Esophagus muscularis mucosa (tissue), 4 donors: ENCODE data around the gene STRBP. TPM values are rescaled to one million over a fixed set of nuclear protein-coding genes. Genes with fewer than 3 reads are reported as not detected.
"Not testable (repeated sequence)": the region's sequence is repeated elsewhere in the genome, so short reads cannot be mapped to it uniquely, and the experiment has no call there.

Experiments
- DNase-seq: peaks from one replicate; pipeline ENCODE4 v3.0.0-alpha.2; 2017; ENCODE audit errors: extremely low spot score
- H3K27ac ChIP-seq, 4 donors: fragments of 200-600 bp; sonication (generic); replicated peaks in 1 of 4; 1 replicate in 3 of 4; 2 replicates in 1 of 4; pipeline ENCODE4 v1.5.1; 2016 to 2019; ENCODE audit warnings: mild to moderate bottlenecking in 1 of 4
- H3K27me3 ChIP-seq, 4 donors: fragments of 200-600 bp; sonication (generic); one replicate each; pipeline versions ENCODE4 v1.5.1 to v1.6.0; 2016 to 2019
- H3K36me3 ChIP-seq, 4 donors: fragments of 200-600 bp; sonication (generic); one replicate each; pipeline ENCODE4 v1.5.1; 2016 to 2019
- H3K4me1 ChIP-seq, 4 donors: fragments of 200-600 bp; sonication (generic); one replicate each; pipeline ENCODE4 v1.5.1; 2016 to 2019
- H3K4me3 ChIP-seq, 4 donors: fragments of 200-600 bp; sonication (generic); 1 replicate in 2 of 4; 2 replicates in 2 of 4; pipeline ENCODE4 v1.5.1; 2016 to 2019; ENCODE audit warnings: mild to moderate bottlenecking in 4 of 4, moderate library complexity in 1 of 4
- H3K9me3 ChIP-seq, 4 donors: fragments of 200-600 bp; sonication (generic); 1 replicate in 3 of 4; 2 replicates in 1 of 4; pipeline ENCODE4 v1.5.1; 2016 to 2019
- CTCF ChIP-seq, 3 experiments: fragments of 200-600 bp in 2 of 3; fragments of 450-650 bp in 1 of 3; sonication (generic) in 2 of 3; IDR thresholded peaks; one replicate each; pipeline ENCODE4 v1.5.1; 2017 to 2019; ENCODE audit warnings: antibody characterized with exemption in 3 of 3, mild to moderate bottlenecking in 2 of 3, moderate library complexity in 1 of 3
- EP300 ChIP-seq: sonication (generic); formaldehyde crosslinking; IDR thresholded peaks from one replicate; pipeline ENCODE4 v1.6.1; 2017; ENCODE audit warnings: antibody characterized with exemption
- POLR2A ChIP-seq: fragments of 450-650 bp; IDR thresholded peaks from one replicate; pipeline ENCODE4 v1.6.1; 2017; ENCODE audit warnings: antibody characterized with exemption, moderate library complexity, mild to moderate bottlenecking, low read depth
- POLR2AphosphoS5 ChIP-seq, 2 donors: sonication (generic); formaldehyde crosslinking; IDR thresholded peaks; one replicate each; pipeline ENCODE4 v1.6.1; 2017; ENCODE audit warnings: antibody characterized with exemption in 2 of 2
- WGBS: methylation state at CpG from one replicate; pipeline ENCODE4 v1.1.5; 2018; 5-methylcytosine and 5-hydroxymethylcytosine counted together
- intact Hi-C: fragments of 100-400 bp; cut with DNase I; formaldehyde crosslinking; loops from one replicate; pipeline ENCODE4 v1.15.1; 2023
- total RNA-seq, 4 donors: library from RNA; depleted of rRNA; stranded (reverse); fragments of >200 nt; gene quantifications; one replicate each; pipeline versions ENCODE4 v1.1.0 to v1.2.1, GENCODE V29; 2016

STRBP gene
- total RNA-seq, 4 donors from 2014 or later = 11.2 to 20.6 (median 14.5) TPM

- Histone ChIP-seq H3K27me3 (no peaks in the 10 kb centered on the region), H3K4me3 (no peak overlapping the region), H3K27ac (no peak overlapping the region), H3K36me3 (no peaks in the 10 kb centered on the region), H3K4me1 (no peaks in the 10 kb centered on the region), H3K9me3 (no peaks in the 10 kb centered on the region)
- intact Hi-C loops = no loop called here
- DNase-seq = no peak
- WGBS = 56% methylated on average over 3 of the region's 4 CpGs
- TF ChIP-seq POLR2A = no peak
- no peak for TF ChIP-seq EP300
- no peak for TF ChIP-seq POLR2AphosphoS5 (IDR thresholded peaks at IDR 0.05)
- TF ChIP-seq CTCF (IDR thresholded peaks at IDR 0.05) = no peak
Observed at GRCh38 chr9:123305879-123306278, 37.5 kb upstream of the STRBP start.

- H3K4me1 ChIP-seq = no peaks in the 10 kb centered on the region
- TF ChIP-seq CTCF (IDR thresholded peaks at IDR 0.05) (no peak), POLR2A (no peak), EP300 (no peak), POLR2AphosphoS5 (IDR thresholded peaks at IDR 0.05) (no peak)
- H3K27ac ChIP-seq = no peak overlapping the region
- intact Hi-C loops = no loop called here
- WGBS = 89% methylated on average over 4 of the region's 4 CpGs
- no peak for DNase-seq
- H3K9me3 ChIP-seq = no peaks in the 10 kb centered on the region
- H3K36me3 ChIP-seq = no peaks in the 10 kb centered on the region
- no peaks in the 10 kb centered on the region for H3K27me3 ChIP-seq
- no peak overlapping the region for H3K4me3 ChIP-seq
Observed at GRCh38 chr9:123304340-123304691, 35.9 kb upstream of the STRBP start.

- Histone ChIP-seq H3K27me3 (no peaks in the 10 kb centered on the region), H3K36me3 (no peaks in the 10 kb centered on the region), H3K27ac (no peak overlapping the region), H3K9me3 (no peaks in the 10 kb centered on the region), H3K4me3 (no peak overlapping the region), H3K4me1 (no peaks in the 10 kb centered on the region)
- intact Hi-C loops = no loop called here
- no peak for DNase-seq
- 84% methylated on average over 17 of the region's 17 CpGs for WGBS
- TF ChIP-seq POLR2A = no peak
- no peak for TF ChIP-seq EP300
- TF ChIP-seq CTCF (IDR thresholded peaks at IDR 0.05) = no peak
- no peak for TF ChIP-seq POLR2AphosphoS5 (IDR thresholded peaks at IDR 0.05)
Observed at GRCh38 chr9:123302348-123303214, 34.2 kb upstream of the STRBP start.

GRCh38 chr9:123301936-123302335 is 33.5 kb upstream of the STRBP start:
- 97% methylated on average over 13 of the region's 13 CpGs for WGBS
- H3K9me3 ChIP-seq, H3K4me1 ChIP-seq, H3K36me3 ChIP-seq, H3K27ac ChIP-seq, H3K4me3 ChIP-seq, H3K27me3 ChIP-seq, intact Hi-C loops, DNase-seq: not testable (repeated sequence)

- Histone ChIP-seq H3K27me3 (no peaks in the 10 kb centered on the region), H3K4me1 (no peaks in the 10 kb centered on the region), H3K27ac (no peak overlapping the region), H3K4me3 (no peak overlapping the region), H3K36me3 (no peaks in the 10 kb centered on the region), H3K9me3 (no peaks in the 10 kb centered on the region)
- no peak for TF ChIP-seq POLR2AphosphoS5 (IDR thresholded peaks at IDR 0.05)
- TF ChIP-seq EP300 = no peak
- TF ChIP-seq CTCF (IDR thresholded peaks at IDR 0.05) = no peak
- TF ChIP-seq POLR2A = no peak
- no peak for DNase-seq
- intact Hi-C loops = no loop called here
- WGBS = 79% methylated on average over 3 of the region's 3 CpGs
Observed at GRCh38 chr9:123300554-123300953, 32.2 kb upstream of the STRBP start.
